Neutrophil (primary cell): ENCODE measurements around the gene ARRDC2.
A peak's percentile ranks its signal among the peaks of the same experiment; 100 is the strongest.
"Not testable (repeated sequence)": the region's sequence is repeated elsewhere in the genome, so short reads cannot be mapped to it uniquely, and the experiment has no call there.

Experiments
- H3K27ac ChIP-seq: fragments of 200-600 bp; sonication (generic); 2 replicates; pipeline ENCODE4 v1.5.1; 2016; ENCODE audit warnings: mild to moderate bottlenecking, moderate library complexity
- H3K27me3 ChIP-seq: fragments of 200-600 bp; sonication (generic); 2 replicates; pipeline ENCODE4 v1.6.0; 2016; ENCODE audit warnings: mild to moderate bottlenecking
- H3K36me3 ChIP-seq: fragments of 200-600 bp; sonication (generic); 2 replicates; pipeline ENCODE4 v1.5.1; 2017
- H3K4me1 ChIP-seq, 2 experiments: fragments of 200-600 bp in 1 of 2; sonication (generic) in 1 of 2; 1 replicate in 1 of 2; 2 replicates in 1 of 2; pipeline versions ENCODE4 v1.5.1 to v1.6.1; 2013 to 2016; ENCODE audit warnings: low read depth in 1 of 2, low read length in 1 of 2, mild to moderate bottlenecking in 1 of 2, moderate library complexity in 1 of 2; ENCODE audit not compliant: control insufficient read depth in 1 of 2, insufficient read depth in 1 of 2
- H3K4me3 ChIP-seq, 2 experiments: fragments of 200-600 bp in 1 of 2; sonication (generic) in 1 of 2; 1 replicate in 1 of 2; 2 replicates in 1 of 2; pipeline ENCODE4 v1.5.1; 2013 to 2016; ENCODE audit warnings: low read depth in 1 of 2, low read length in 1 of 2, mild to moderate bottlenecking in 1 of 2, moderate library complexity in 1 of 2
- H3K9me3 ChIP-seq: fragments of 200-600 bp; sonication (generic); 2 replicates; pipeline ENCODE4 v1.5.1; 2016
- CTCF ChIP-seq: fragments of 200-600 bp; sonication (generic); IDR thresholded peaks from 2 replicates; pipeline ENCODE4 v1.5.1; 2016; ENCODE audit warnings: antibody characterized with exemption

ARRDC2 gene

GRCh38 chr19:18000915-18001776 is 6.8 kb upstream of the ARRDC2 start:
- peak; percentile 33 for TF ChIP-seq CTCF
- H3K27me3 ChIP-seq, result peaks cover 6% of the 10 kb centered on the region
- peaks cover 21 to 29% of the 10 kb centered on the region in 2 experiments for H3K4me1 ChIP-seq
- no peaks in the 10 kb centered on the region for H3K36me3 ChIP-seq
- no peaks in the 10 kb centered on the region for H3K9me3 ChIP-seq
- H3K4me3 ChIP-seq, result peak overlapping the region; percentile 77 to 88
- H3K27ac ChIP-seq, result peak overlapping the region; percentile 89

- H3K4me3 ChIP-seq, result peak overlapping the region; percentile 77 to 88
- no peaks in the 10 kb centered on the region for H3K36me3 ChIP-seq
- no peaks in the 10 kb centered on the region for H3K9me3 ChIP-seq
- TF ChIP-seq CTCF, result no peak
- H3K27ac ChIP-seq, result peak overlapping the region; percentile 89
- peaks cover 26 to 33% of the 10 kb centered on the region in 2 experiments for H3K4me1 ChIP-seq
- no peaks in the 10 kb centered on the region for H3K27me3 ChIP-seq
Measured at GRCh38 chr19:18001777-18002345, 6.1 kb upstream of the ARRDC2 start.

GRCh38 chr19:18002347-18002850 is 5.6 kb upstream of the ARRDC2 start:
- Histone ChIP-seq H3K36me3 (no peaks in the 10 kb centered on the region), H3K27me3 (no peaks in the 10 kb centered on the region), H3K27ac (peak overlapping the region; percentile 89), H3K4me3 (peak overlapping the region; percentile 77 to 88), H3K9me3 (no peaks in the 10 kb centered on the region), H3K4me1 (peaks cover 31 to 38% of the 10 kb centered on the region in 2 experiments)
- TF ChIP-seq CTCF, result peak; percentile 21

- not testable (repeated sequence) for H3K9me3 ChIP-seq, H3K4me3 ChIP-seq, H3K27me3 ChIP-seq, H3K27ac ChIP-seq
- peaks cover 20% of the 10 kb centered on the region for H3K36me3 ChIP-seq
- peaks cover 38 to 49% of the 10 kb centered on the region in 2 experiments for H3K4me1 ChIP-seq
Measured at GRCh38 chr19:18005750-18006149, 2.2 kb upstream of the ARRDC2 start.

- Histone ChIP-seq H3K27me3 (no peaks in the 10 kb centered on the region), H3K36me3 (peaks cover 34% of the 10 kb centered on the region), H3K9me3 (no peaks in the 10 kb centered on the region), H3K4me1 (peaks cover 30 to 37% of the 10 kb centered on the region in 2 experiments), H3K4me3 (peak overlapping the region; percentile 59 to 64), H3K27ac (peak overlapping the region; percentile 76)
- TF ChIP-seq CTCF, result peak; percentile 98
Measured at GRCh38 chr19:18007044-18007916, 690 bp upstream of the ARRDC2 start.
